Activated CD8-positive, alpha-beta memory T cell treated with anti-CD3 and anti-CD28 coated beads, Interleukin-2, amount 50 U/mL, for 1 hour (primary cell): ENCODE results near the gene NSUN3.

ENCODE experiments used
- DNase-seq: peaks from one replicate; pipeline ENCODE4 v3.0.0-alpha.2; 2020; ENCODE audit errors: extremely low read depth

The NSUN3 gene

GRCh38 chr3:94127115-94127514, 64.3 kb downstream of the NSUN3 start:
- DNase-seq: no peak

GRCh38 chr3:94130690-94131089, 67.8 kb downstream of the NSUN3 start:
- DNase-seq: no peak

DNA sequence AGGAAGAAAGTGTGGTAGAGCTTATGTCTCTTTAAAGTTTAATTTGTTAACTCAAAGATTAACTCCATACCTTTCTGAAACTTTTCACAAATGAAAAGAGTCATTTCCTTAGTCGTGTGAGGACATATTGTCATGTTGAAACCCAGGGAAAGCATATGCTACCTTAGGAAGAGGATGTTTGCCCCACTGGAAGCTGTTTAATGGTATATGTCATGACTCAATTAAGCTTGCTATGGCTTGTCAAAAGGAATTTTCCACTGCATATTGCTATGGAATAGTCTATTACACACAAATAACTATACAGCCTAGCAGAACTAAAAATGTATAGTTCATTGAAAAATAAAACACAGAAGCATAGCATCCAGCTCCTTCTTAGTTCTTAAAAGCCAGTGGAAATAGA, 69.9 kb downstream of the NSUN3 start:
- no peak for DNase-seq

DNA sequence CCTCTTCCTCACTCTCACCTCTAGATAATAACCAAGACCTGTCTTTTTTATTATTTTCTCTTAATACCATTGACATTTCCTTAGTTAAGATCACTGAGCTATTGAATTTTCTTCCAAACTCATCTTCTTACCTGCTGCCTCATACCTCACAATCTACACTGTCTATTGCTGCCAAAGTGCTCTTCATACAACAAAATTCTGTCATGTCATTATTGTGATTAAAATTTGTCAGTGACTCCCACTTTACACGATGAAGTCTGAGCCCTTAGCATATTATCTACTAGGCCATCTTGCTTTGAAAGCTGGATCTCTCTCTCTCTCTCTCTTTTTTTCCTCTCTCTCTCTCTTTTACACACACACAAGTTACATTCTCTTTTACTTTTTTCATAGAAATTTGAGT, 73.3 kb downstream of the NSUN3 start:
- no peak for DNase-seq

DNA sequence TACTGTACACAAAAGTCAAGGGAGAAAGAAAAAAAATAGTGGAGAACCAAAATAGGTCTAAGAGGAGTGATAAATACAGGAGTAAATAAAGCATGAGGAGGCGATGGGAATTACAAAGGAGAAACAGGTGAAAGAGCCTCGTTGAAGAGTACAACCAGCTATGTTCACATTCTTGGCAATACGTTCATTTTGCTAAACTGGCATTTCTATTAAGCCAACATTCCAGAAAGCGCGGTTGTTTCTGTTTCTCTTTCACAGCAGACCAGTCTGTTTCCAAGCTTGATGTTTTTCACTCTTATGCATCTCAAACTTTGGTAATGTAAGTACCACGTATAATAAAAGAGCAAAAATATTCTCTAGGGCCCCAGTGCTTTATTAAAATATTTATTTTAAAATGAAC, 74.5 kb downstream of the NSUN3 start:
- no peak for DNase-seq

DNA sequence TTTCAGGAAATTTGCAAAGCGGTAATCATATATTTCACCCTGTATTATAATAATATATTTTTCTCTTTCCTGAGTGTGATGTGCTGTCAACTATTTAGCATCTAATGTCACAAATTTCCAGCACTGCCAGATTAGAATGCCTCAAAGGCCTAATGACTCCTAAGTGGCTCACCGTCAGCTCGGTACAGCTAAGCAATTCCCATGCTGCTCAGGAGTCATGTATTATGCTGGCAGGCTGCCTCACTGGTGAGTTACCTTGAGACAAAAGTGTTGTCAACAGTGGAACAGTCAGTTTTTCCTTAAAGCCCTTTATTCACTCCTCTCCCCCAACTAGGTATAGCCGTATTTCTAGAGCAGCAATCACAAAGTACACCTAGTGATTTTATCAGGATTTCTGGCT, 83.6 kb downstream of the NSUN3 start:
- DNase-seq: no peak

DNA sequence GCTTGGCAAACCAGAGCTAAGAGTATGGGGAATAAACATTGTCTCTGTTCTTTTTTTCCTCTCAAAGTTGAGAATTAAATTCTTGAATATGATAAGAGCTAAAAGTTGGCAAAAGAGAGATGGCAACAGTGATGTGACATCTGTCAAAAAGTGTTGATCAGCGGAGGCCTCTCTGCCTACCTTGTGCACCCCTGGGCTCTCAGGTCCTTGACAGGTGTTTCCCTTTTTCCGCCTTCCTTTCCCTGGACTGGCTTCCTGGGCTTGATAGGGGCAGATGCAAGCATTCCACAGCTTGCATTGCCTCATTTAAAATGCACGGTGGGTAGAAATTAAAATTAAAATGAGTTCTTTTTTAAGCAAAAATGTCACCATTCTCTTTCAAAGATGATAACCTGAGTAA, 84.2 kb downstream of the NSUN3 start:
- DNase-seq: no peak

DNA sequence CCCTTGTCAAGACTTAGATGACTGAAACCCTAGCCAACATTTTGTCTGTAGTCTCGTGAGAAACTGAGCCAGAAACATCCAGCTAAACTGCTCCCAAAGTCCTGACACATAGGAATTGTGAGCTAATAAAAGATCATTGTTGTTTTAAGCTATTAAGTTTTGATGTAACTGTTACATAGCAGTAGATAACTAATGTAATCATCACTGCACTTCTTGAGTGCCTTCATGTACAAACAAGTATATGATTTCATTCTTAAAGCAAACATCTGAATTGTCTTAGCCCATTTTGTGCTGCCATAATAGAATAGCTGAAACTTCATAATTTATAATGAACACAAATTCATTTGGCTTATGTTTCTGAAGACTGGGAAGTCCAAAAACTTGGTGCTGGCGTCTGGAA, 87.3 kb downstream of the NSUN3 start:
- DNase-seq: no peak

- DNase-seq: no peak
These were observed 93.8 kb downstream of the NSUN3 start for GRCh38 chr3:94156626-94157025.

DNA sequence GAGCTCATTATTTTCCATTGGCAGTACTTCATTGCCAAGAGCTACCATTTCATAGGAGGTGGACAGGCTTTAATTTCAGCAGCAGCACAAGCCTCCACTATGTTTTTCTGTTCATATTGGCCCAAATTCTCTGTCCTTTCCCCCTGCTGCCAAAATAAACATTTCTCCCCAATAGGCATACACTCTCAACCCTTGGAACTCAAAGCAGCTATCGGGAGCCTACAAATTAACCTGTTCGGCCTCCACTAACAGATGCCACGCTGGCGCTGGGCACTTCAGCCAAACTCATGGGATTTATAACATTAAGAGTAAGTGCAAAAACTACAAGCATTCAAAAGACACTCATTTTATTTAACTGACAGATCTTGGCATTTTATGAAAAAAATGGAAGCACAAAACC, 95.7 kb downstream of the NSUN3 start:
- DNase-seq: no peak

DNA sequence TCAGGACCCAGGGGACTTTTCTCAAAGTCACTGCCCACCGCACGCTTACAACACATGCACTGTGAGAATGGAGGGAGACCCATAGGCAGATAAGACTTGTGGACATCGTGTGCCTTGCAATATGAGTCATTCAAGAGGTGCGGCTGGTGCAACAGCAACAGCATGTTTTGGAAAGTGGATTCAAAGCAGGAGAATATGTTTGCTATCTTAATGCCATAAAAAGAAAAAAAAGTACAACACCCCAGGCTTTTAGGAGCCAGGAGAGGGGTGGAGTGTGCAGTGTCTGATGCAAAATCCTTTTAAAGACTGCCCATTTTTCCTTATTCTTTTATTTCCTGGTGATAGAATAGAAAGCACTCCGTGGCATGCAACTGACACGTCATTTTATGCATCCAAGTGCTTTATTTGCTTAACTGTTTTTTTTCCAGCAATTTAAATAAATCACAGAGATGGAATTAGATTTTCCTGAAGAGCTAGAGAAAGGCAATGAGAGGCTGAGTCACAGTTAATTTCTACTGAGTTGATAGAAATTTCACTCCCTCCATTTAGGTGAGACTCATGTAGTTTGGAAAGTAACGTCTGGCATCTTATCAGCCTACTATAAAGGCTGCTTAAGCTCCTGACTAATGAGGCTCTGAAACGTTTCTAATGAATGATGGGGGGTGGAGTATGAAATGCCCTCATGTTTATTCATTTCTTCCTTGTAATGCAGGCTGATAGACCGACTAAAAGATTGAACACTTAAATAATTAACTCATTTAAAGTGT, 96.4 kb downstream of the NSUN3 start:
- no peak for DNase-seq

- DNase-seq: no peak
These were observed 99.8 kb downstream of the NSUN3 start for GRCh38 chr3:94162700-94163099.

DNA sequence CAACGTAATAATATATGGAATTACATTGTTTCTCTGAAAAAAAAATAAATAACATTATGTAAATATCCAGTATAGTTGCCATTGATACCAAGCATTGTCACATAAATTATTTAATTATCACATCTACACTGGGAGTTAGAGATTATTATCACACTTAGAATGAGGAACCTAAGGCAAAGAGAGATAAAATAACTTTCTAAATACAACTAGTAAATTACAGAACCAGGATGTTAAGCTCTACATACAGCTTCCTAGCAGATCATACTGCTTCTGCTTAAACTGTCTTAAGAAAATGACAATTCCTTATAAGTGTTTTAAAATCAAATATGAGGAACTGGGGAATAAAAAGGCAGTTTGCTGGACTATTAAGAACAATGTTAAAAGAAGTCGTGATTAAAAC, 104.5 kb downstream of the NSUN3 start:
- DNase-seq: no peak

GRCh38 chr3:94167796-94168195, 104.9 kb downstream of the NSUN3 start:
- DNase-seq: no peak

GRCh38 chr3:94171954-94172353, 109.1 kb downstream of the NSUN3 start:
- no peak for DNase-seq

- DNase-seq: no peak
These were observed 109.9 kb downstream of the NSUN3 start for GRCh38 chr3:94172695-94173310.

DNA sequence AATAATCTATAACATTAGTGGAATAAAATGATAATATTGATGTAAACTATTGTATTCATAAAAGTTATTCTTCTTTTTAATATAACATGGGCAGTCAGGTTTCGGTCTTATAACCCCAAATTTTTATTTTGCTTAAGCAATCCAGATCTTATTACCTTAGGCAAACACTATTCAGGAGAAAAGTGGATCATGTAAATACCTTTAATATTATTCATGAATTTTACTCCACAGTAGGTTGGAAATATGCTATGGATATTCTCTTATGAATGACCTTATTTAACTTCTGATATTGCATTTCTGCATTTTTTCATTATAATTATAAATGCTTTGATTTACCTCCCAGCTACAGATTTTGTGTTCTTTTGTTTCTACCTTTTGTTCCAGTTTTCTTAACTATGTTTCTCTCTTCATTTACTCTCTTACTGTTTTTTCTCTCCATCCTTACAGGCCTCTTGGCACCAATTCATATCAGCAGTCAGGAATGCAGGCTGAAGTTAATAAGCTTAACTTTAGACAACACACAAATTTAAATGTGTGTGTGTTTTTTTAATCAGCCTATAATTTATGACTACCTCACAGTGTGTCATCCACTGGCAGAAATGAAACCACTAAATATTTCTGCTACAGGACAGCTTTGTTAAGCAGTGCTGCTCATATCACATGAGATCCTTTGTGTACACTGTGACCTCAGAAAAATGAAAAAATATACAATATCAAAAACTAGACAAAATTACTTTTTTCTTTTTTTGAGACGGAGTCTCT, 111.0 kb downstream of the NSUN3 start:
- no peak for DNase-seq

DNA sequence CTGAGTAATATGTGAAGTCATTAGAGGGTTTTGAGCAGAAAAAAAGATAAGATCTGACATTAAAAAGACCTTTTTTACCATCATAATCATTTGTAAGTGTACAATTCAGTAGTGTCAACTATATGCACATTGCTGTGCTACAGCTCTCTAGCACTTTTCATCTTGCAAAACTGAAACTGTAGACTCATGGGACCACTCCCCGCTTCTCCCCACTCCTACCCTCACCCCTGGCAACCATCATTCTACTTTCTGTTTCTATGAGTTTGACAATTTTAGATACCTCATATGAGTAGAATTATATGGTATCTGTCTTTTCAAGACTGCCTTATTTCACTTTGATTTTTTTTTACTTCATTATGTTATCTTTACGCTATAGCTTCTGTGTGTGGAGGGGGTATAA, 112.8 kb downstream of the NSUN3 start:
- DNase-seq: no peak

GRCh38 chr3:94176988-94177745, 114.3 kb downstream of the NSUN3 start:
- DNase-seq: no peak
